SH-SY5Y (cell line): ENCODE data around the gene BABAM2.

Experiments
- GATA2 ChIP-seq: IDR thresholded peaks from 2 replicates; pipeline ENCODE4 v1.6.1; 2011; ENCODE audit warnings: mild to moderate bottlenecking, low read depth, low read length
- GATA3 ChIP-seq: IDR thresholded peaks from 2 replicates; pipeline ENCODE4 v1.6.1; 2011; ENCODE audit warnings: low read depth, mild to moderate bottlenecking, low read length, moderate library complexity

- TF ChIP-seq GATA2, result no peak
- no peak for TF ChIP-seq GATA3
Measured at GRCh38 chr2:27921424-27921823, 30.9 kb downstream of the BABAM2 start.
